Epidermal melanocyte (primary cell): ENCODE data around the gene ERICH4.

ENCODE experiments used
- DNase-seq: peaks from one replicate; pipeline ENCODE4 v3.0.0; 2011; ENCODE audit warnings: low spot score; ENCODE audit not compliant: insufficient read length

The ERICH4 gene

DNA sequence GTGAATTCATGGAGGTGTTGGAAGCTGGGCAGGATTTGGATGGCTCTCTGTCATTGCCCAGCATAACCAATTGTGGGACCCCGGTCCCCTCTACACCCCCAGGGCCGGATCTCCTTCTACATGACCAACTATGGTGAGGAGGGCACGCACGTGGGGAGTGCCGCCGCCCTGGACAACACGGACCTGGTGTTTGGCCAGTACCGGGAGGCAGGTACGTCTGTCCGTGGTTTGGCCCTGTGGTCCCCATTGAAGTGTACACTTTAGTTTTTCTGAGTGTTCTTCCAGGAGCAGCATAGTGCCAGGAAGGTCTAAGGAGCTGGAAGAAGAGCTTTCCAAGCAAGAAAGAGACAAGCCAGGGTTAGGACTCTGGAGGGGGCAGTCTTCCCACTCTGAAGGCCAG lies 29.0 kb upstream of the ERICH4 start:
- DNase-seq: no peak

- DNase-seq: no peak
Measured at GRCh38 chr19:41414461-41414860, 28.5 kb upstream of the ERICH4 start.

DNA sequence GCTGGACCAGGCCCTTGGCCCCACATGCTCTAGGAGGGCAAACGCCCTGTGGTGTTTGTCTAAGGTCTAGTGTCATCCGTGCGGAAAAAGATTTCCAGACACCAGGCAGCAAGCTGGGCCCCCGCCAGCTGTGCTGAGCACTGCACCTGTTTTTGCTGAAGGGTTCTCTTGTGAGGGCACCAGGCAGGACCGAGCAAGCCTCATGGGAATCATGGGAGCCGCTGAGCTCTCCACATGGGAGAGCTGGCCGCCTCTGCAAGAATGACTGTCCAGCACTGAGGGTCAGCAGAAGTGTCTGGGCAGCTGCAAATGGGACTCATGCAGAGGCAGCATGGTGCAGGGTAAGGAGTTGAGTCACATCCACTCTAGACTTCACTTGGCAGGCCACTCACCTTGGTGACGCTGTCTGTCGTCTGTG lies 27.8 kb upstream of the ERICH4 start:
- no peak for DNase-seq

GRCh38 chr19:41416194-41416674 lies 26.7 kb upstream of the ERICH4 start:
- no peak for DNase-seq

GRCh38 chr19:41420101-41420880 lies 22.7 kb upstream of the ERICH4 start:
- DNase-seq: no peak

- no peak for DNase-seq
Measured at GRCh38 chr19:41421314-41421713, 21.6 kb upstream of the ERICH4 start.

- no peak for DNase-seq
Measured at GRCh38 chr19:41421973-41422372, 21.0 kb upstream of the ERICH4 start.

- DNase-seq: no peak
Measured at GRCh38 chr19:41422456-41422855, 20.5 kb upstream of the ERICH4 start.

GRCh38 chr19:41422955-41423354 lies 20.0 kb upstream of the ERICH4 start:
- DNase-seq: no peak

DNA sequence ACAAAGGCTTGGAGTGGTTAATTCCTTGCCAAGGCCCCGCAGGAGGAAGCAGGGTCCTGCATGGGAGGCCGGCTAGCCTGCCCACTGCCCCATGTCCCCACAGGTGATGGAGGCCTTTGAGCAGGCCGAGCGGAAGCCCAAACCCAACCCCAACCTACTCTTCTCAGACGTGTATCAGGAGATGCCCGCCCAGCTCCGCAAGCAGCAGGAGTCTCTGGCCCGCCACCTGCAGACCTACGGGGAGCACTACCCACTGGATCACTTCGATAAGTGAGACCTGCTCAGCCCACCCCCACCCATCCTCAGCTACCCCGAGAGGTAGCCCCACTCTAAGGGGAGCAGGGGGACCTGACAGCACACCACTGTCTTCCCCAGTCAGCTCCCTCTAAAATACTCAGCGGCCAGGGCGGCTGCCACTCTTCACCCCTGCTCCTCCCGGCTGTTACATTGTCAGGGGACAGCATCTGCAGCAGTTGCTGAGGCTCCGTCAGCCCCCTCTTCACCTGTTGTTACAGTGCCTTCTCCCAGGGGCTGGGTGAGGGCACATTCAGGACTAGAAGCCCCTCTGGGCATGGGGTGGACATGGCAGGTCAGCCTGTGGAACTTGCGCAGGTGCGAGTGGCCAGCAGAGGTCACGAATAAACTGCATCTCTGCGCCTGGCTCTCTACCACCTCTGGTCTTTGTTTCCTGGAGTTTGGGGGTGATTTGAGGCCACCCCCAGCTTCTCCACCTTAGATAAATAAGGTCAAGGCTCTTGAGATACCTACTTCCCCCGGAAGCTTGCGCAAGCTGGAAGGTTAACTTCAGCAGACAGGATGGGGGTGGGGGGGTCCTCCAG lies 18.4 kb upstream of the ERICH4 start:
- no peak for DNase-seq

- no peak for DNase-seq
Measured at GRCh38 chr19:41425174-41426115, 17.5 kb upstream of the ERICH4 start.

GRCh38 chr19:41426116-41426841 lies 16.7 kb upstream of the ERICH4 start:
- DNase-seq: no peak

DNA sequence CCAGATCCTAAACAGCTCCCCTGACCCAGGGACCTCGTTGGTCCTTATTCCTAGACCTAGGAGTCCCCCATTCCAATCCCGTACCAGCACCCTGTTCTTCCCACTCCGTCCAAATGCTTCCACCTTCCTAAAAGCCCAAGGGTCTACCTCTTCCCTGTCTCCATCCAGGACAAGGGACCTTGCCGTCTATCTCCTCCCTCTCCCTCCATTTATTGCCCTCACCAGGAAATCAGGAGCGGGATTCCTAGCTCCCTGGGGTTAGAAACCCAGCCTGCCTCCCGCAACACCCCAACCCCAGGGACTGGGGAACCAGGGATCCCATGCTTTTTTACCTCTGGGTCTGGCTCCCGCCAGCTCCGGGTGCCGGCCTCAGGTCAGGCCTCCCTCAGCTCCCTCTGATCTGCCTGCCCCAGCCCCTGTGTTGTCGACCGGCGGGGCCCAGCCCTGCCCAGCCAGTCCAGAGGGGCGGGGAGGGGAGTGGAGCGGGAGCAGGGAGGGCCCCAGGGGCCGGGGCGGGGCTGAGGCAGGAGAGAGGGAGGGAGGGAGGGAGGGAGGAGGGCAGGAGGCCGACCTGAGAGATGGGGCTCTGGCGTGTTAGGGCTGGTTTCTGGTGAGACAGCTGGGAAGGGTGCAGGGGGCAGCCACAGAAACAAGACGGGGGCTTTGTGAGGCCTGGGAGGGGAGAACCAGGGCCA lies 15.9 kb upstream of the ERICH4 start, which contains the start of gene B3GNT8:
B3GNT8 (minus strand) TSS at position 423 of the 695 bp plus-strand sequence. CDS start 596 bp downstream, outside the sequence.
- DNase-seq: peak; percentile 77

DNA sequence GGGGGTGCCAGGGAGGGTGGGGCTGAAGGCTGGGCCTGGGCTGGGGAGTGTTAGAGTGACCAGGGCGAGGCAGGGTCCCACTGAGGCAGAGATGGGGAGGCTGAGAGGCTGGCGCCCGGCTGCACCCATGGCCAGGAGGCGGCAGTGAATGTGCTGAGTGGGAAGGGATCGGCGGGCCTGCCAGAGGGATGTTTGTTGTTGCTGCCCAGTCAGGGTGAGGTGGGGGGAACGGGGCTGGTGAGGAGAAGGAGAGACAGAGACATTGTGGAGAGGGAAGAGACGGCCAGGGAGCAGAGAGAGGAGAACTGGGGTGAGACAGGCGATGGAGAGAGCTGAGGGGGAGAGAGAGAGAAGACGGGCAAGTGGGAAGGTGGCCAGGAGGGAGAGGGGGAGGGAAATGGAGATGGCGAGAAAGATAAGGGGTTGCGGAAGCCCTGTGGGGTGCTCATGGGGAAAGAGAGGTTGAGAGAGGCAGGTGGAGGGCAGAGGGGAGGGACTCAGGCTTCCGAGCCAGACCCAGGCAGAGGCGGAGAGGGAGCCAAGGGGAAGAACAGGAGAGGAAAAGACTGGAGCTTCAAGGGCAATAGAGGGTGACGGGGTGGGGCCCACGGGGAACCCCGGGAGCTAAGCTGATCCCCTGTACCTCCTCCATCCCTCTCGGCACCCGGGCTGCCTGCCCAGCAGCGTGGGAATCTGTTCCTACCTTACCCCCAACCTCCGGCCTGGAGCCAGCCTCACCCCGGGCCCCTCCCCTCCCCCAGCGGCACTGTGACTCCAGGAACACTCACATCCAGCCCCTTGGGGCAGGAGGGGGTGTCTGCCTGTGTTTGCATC lies 15.1 kb upstream of the ERICH4 start:
- DNase-seq: no peak

DNA sequence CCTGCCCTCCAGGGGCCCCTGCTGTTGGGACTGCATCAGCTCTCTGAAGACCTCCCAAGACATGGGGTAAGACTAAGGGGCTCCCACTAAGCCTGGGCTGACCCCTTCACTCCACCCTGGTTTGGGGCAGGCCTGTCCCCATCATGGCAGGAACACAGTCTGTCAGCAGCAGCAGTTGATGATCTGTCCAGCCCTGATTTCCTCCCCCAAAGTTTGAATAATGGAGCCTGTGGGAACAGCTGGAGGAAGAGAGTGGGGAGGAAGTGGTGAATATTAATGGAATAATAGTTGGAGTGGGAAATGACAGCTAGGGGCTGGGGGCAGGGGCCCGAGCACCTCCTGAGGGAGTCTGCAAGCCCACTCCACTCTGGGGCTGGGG lies 14.5 kb upstream of the ERICH4 start:
- no peak for DNase-seq

GRCh38 chr19:41430922-41431321 lies 12.0 kb upstream of the ERICH4 start:
- no peak for DNase-seq

- no peak for DNase-seq
Measured at GRCh38 chr19:41431426-41432386, 11.2 kb upstream of the ERICH4 start.

DNA sequence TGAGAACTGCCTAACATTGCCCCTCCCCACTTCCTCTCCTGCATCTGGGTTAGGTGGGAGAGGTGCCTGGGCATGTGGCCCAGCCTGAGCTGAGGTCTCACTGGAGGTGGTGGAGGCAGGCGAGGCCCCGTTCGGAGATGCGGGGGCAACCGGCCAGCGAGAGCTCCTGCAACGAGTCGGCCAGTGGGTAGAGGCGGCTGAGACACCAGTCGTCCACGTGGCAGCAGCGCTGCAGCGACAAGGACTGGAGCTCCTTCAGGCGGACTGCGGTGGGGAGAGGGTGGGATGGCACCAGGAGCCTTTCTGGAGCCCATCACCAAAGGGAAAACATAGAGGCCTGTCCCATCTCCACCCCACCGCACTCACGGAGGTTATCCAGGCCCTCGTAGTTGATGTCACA lies 9.8 kb upstream of the ERICH4 start:
- DNase-seq: no peak
